SU-DHL-6 (cell line): ENCODE data around the gene RGS7.

ENCODE experiments used
- H2AFZ ChIP-seq: fragments of 200-600 bp; sonication (generic); 2 replicates; pipeline ENCODE4 v1.6.1; 2014; ENCODE audit warnings: low read depth, mild to moderate bottlenecking, moderate library complexity, mixed read lengths, antibody characterized with exemption, low read length; ENCODE audit not compliant: severe bottlenecking
- H3F3A ChIP-seq: fragments of 200-600 bp; shearing (Covaris generic); 2 replicates; pipeline ENCODE4 v1.6.0; 2016; ENCODE audit warnings: antibody characterized with exemption, mild to moderate bottlenecking; ENCODE audit not compliant: insufficient read depth
- H3K27ac ChIP-seq: fragments of 200-600 bp; sonication (generic); 2 replicates; pipeline ENCODE4 v1.5.1; 2016; ENCODE audit warnings: low read depth, mild to moderate bottlenecking, low read length, moderate library complexity, mixed read lengths
- H3K27me3 ChIP-seq: fragments of 200-600 bp; sonication (generic), shearing (Covaris generic); 2 replicates; pipeline ENCODE4 v1.6.0; 2014; ENCODE audit warnings: mild to moderate bottlenecking, low read length
- H3K36me3 ChIP-seq: fragments of 200-600 bp; sonication (generic); 2 replicates; pipeline ENCODE4 v1.6.1; 2014; ENCODE audit warnings: mild to moderate bottlenecking, low read length, mixed read lengths
- H3K4me2 ChIP-seq: fragments of 300-600, 200-600 bp; shearing (Covaris generic), sonication (generic); 2 replicates; pipeline ENCODE4 v1.6.0; 2014; ENCODE audit warnings: low read length, low read depth, mild to moderate bottlenecking; ENCODE audit not compliant: poor library complexity, severe bottlenecking
- H3K4me3 ChIP-seq: fragments of 200-600 bp; sonication (generic); 2 replicates; pipeline ENCODE4 v1.5.1; 2014; ENCODE audit warnings: antibody characterized with exemption, low read length, mild to moderate bottlenecking, mixed read lengths; ENCODE audit not compliant: insufficient read depth, poor library complexity, severe bottlenecking
- H3K79me2 ChIP-seq: fragments of 200-600 bp; sonication (generic); 2 replicates; pipeline ENCODE4 v1.6.1; 2014; ENCODE audit warnings: mild to moderate bottlenecking, low read length, moderate library complexity; ENCODE audit not compliant: insufficient read depth
- H3K9ac ChIP-seq: fragments of 200-600 bp; sonication (generic); 2 replicates; pipeline ENCODE4 v1.7.0; 2014; ENCODE audit warnings: mild to moderate bottlenecking, low read length
- H3K9me2 ChIP-seq: fragments of 200-600 bp; sonication (generic); replicated peaks from 2 replicates; pipeline ENCODE4 v1.6.1; 2014; ENCODE audit warnings: low read length; ENCODE audit not compliant: insufficient read depth
- H3K9me3 ChIP-seq: fragments of 200-600 bp; sonication (generic); 2 replicates; pipeline ENCODE4 v1.6.1; 2014; ENCODE audit warnings: low read length, mixed read lengths; ENCODE audit not compliant: insufficient read depth
- H4K20me1 ChIP-seq: fragments of 200-600 bp; sonication (generic); 2 replicates; pipeline ENCODE4 v1.6.1; 2014; ENCODE audit warnings: low read depth, mild to moderate bottlenecking, antibody characterized with exemption, low read length, moderate library complexity, mixed read lengths
- EZH2phosphoT487 ChIP-seq: fragments of 200-600 bp; sonication (generic), shearing (Covaris generic); conservative IDR thresholded peaks from 2 replicates; pipeline ENCODE4 v1.6.1; 2018; ENCODE audit warnings: mild to moderate bottlenecking, antibody characterized with exemption, low read length, moderate library complexity, mixed read lengths
- TF ChIP-seq, protein P1 (sequence below): fragments of 200-600 bp; sonication (generic); IDR thresholded peaks from one replicate; pipeline ENCODE4 v1.5.1; 2017; ENCODE audit warnings: antibody characterized with exemption, mild to moderate bottlenecking, low read length, moderate library complexity; ENCODE audit not compliant: insufficient read depth, poor library complexity, severe bottlenecking

RGS7 gene

DNA sequence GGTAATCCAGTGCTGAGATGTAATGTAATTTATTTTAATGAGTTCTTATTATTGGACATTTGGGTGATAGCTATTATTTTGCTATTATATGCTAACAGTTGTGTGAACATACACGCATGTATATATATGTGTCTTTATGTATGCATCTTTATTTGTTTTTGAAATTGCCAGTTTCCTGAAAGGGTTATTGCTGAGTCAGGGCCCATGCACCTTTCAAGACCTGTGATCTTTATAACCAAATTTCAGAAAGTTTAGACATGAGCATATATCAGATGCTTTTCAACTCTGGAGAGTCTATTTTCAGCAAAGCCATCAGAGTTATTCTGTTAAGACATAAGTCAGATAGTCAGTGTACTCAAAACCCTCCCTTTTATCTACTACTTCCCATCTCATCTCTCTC is 479.4 kb downstream of the RGS7 start:
- Histone ChIP-seq H3K9ac (no peak overlapping the region), H3K79me2 (no peaks in the 10 kb centered on the region), H3K9me2 (no peaks in the 10 kb centered on the region), H2AFZ (no peak overlapping the region), H3K9me3 (no peaks in the 10 kb centered on the region), H3K27ac (no peak overlapping the region), H3K4me2 (no peak overlapping the region), H4K20me1 (no peaks in the 10 kb centered on the region), H3K27me3 (no peaks in the 10 kb centered on the region), H3K4me3 (no peak overlapping the region), H3F3A (no peaks in the 10 kb centered on the region), H3K36me3 (no peaks in the 10 kb centered on the region)
- no peak for TF ChIP-seq EZH2phosphoT487
- TF ChIP-seq, protein P1, sequence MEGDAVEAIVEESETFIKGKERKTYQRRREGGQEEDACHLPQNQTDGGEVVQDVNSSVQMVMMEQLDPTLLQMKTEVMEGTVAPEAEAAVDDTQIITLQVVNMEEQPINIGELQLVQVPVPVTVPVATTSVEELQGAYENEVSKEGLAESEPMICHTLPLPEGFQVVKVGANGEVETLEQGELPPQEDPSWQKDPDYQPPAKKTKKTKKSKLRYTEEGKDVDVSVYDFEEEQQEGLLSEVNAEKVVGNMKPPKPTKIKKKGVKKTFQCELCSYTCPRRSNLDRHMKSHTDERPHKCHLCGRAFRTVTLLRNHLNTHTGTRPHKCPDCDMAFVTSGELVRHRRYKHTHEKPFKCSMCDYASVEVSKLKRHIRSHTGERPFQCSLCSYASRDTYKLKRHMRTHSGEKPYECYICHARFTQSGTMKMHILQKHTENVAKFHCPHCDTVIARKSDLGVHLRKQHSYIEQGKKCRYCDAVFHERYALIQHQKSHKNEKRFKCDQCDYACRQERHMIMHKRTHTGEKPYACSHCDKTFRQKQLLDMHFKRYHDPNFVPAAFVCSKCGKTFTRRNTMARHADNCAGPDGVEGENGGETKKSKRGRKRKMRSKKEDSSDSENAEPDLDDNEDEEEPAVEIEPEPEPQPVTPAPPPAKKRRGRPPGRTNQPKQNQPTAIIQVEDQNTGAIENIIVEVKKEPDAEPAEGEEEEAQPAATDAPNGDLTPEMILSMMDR: no peak

DNA sequence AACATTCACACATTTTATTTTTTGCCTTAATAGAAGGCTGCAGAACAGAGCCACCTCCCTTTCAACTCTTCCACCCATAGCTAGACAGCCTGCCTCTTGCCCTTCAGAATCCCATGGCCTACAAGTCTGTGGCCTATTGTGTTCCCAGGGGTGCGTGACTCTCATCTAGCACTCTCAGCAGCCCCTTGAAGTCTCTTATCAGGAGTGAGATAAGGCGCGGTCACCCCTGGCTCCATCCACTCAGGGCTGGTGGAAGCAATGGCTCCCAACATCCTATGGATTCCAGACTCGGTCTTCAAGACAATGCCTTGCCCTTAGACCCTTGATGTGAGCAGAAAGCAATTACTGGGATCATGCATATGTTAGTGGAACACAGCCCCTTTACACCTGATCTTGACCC is 480.9 kb downstream of the RGS7 start:
- no peaks in the 10 kb centered on the region for H3K27me3 ChIP-seq
- no peak overlapping the region for H3K27ac ChIP-seq
- no peaks in the 10 kb centered on the region for H3K9me3 ChIP-seq
- H2AFZ ChIP-seq: no peak overlapping the region
- TF ChIP-seq, protein P1: no peak
- no peak for TF ChIP-seq EZH2phosphoT487
- H3K4me2 ChIP-seq: no peak overlapping the region
- no peak overlapping the region for H3K9ac ChIP-seq
- no peaks in the 10 kb centered on the region for H4K20me1 ChIP-seq
- H3K79me2 ChIP-seq: no peaks in the 10 kb centered on the region
- H3K4me3 ChIP-seq: no peak overlapping the region
- H3K9me2 ChIP-seq: no peaks in the 10 kb centered on the region
- no peaks in the 10 kb centered on the region for H3K36me3 ChIP-seq
- H3F3A ChIP-seq: no peaks in the 10 kb centered on the region

DNA sequence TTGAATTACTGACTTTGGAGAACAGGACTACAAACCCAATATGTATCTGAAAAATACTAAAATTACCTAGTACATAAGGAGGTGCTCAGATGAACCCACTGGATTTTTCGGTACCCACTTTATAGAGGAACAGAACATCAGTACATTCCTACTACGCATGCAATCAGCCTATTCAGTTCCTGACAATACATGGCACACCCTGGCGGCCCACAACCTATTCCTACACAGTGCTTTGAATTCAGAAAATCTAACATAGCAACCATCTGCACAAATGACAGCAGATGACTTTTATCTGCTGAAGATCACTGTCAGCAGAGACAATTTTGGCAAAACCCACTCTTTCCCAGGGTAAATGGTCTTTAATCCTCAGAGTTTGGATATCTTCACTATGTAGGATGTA is 487.9 kb downstream of the RGS7 start:
- no peaks in the 10 kb centered on the region for H3K27me3 ChIP-seq
- no peaks in the 10 kb centered on the region for H3K36me3 ChIP-seq
- H3F3A ChIP-seq: no peaks in the 10 kb centered on the region
- H3K9ac ChIP-seq: no peak overlapping the region
- H3K9me3 ChIP-seq: no peaks in the 10 kb centered on the region
- no peak overlapping the region for H3K27ac ChIP-seq
- no peaks in the 10 kb centered on the region for H3K9me2 ChIP-seq
- H3K79me2 ChIP-seq: no peaks in the 10 kb centered on the region
- H4K20me1 ChIP-seq: no peaks in the 10 kb centered on the region
- no peak overlapping the region for H3K4me2 ChIP-seq
- no peak for TF ChIP-seq EZH2phosphoT487
- TF ChIP-seq, protein P1: no peak
- no peak overlapping the region for H2AFZ ChIP-seq
- H3K4me3 ChIP-seq: no peak overlapping the region

GRCh38 chr1:240866724-240867123 is 490.3 kb downstream of the RGS7 start:
- Histone ChIP-seq H3K79me2 (no peaks in the 10 kb centered on the region), H3K4me2 (no peak overlapping the region), H4K20me1 (no peaks in the 10 kb centered on the region), H3K36me3 (no peaks in the 10 kb centered on the region), H3K9me3 (no peaks in the 10 kb centered on the region), H3K27ac (no peak overlapping the region), H3F3A (no peaks in the 10 kb centered on the region), H3K9me2 (no peaks in the 10 kb centered on the region), H3K4me3 (no peak overlapping the region), H3K9ac (no peak overlapping the region), H2AFZ (no peak overlapping the region), H3K27me3 (no peaks in the 10 kb centered on the region)
- TF ChIP-seq, protein P1: no peak
- TF ChIP-seq EZH2phosphoT487: no peak
